Vagina (tissue), 2 donors: ENCODE measurements around the gene FHIT.

Experiments used
- CTCF ChIP-seq, 3 experiments: fragments of 450-650 bp in 2 of 3; fragments of 200-600 bp in 1 of 3; sonication (generic) in 1 of 3; IDR thresholded peaks; one replicate each; pipeline ENCODE4 v1.5.1; 2017 to 2019; ENCODE audit warnings: antibody characterized with exemption in 3 of 3, mild to moderate bottlenecking in 2 of 3, moderate library complexity in 2 of 3
- POLR2A ChIP-seq, 2 donors: fragments of 450-650 bp; IDR thresholded peaks; one replicate each; pipeline ENCODE4 v1.6.1; 2017; ENCODE audit warnings: antibody characterized with exemption in 2 of 2, mild to moderate bottlenecking in 2 of 2, moderate library complexity in 2 of 2

GRCh38 chr3:60917141-60917540 lies 334.1 kb downstream of the FHIT start:
- TF ChIP-seq POLR2A (IDR thresholded peaks at IDR 0.05) (no peak), CTCF (IDR thresholded peaks at IDR 0.05) (no peak)
